OCI-M1 (cell line): Measurements from ENCODE around the gene SPG7.
A peak's percentile ranks its signal among the peaks of the same experiment; 100 is the strongest.
"Not testable (repeated sequence)": the region's sequence is repeated elsewhere in the genome, so short reads cannot be mapped to it uniquely, and the experiment has no call there.

Source experiments
- DNase-seq: peaks from one replicate; lab custom pipeline; 2025; lab: John Stamatoyannopoulos, UW

The SPG7 gene

DNA sequence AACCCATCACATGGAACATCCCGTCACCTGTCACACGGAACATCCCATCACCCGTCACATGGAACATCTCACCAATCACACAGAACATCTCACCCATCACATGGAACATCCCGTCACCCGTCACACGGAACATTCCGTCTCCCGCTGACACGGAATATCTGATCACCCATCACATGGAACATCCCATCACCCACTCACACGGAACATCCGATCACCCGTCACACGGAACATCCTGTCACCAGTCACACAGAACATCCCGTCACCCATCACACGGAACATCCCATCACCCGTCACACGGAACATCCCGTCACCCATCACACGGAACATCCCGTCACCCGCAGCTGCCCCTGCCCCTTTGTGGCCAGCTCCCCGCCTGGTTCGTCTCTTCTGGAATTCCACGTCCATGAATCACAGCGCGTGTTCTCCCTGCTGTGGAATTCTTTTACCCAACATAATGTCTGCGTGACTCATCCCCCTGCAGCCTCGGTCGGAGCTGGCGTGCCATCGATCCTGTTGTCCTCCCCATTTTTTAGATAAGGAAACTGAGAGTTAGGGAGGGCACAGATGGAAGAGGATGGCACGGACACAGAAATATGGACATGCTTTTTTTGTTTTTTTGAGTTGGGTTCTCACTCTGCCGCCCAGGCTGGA lies 73.0 kb downstream of the SPG7 start:
- no peak for DNase-seq

DNA sequence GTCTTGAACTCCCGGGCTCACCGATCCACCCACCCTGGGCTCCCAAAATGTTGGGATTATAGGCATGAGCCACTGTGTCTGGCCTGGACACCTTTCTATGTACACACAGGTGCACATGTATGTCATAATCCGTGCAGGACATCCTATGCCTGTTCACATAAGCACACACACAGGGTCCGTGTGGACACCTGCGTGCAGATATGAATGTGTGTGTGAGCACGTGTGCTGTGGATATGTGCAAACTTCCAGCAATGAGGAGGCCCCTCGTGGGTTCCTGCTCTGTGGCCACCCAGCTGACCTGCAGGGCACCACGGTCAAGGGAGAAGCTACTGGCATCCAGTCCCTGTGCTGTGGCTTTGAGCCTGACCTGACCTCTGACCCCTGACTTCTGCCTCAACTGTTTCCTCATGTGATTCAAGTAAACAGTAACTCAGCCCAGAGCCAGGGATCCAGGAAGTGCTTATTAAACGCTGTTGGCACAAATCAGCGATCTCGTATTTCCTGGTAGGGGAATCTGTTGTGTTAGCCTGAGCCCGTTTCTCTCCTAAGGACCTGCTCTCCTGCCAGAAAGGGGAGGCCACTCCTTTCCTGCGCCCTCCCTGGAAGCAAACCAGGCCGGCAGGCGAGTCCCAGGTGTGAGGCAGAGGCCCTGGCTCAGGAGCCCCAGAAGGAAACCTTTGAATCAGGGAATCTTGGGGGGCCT lies 73.8 kb downstream of the SPG7 start:
- DNase-seq: no peak

DNA sequence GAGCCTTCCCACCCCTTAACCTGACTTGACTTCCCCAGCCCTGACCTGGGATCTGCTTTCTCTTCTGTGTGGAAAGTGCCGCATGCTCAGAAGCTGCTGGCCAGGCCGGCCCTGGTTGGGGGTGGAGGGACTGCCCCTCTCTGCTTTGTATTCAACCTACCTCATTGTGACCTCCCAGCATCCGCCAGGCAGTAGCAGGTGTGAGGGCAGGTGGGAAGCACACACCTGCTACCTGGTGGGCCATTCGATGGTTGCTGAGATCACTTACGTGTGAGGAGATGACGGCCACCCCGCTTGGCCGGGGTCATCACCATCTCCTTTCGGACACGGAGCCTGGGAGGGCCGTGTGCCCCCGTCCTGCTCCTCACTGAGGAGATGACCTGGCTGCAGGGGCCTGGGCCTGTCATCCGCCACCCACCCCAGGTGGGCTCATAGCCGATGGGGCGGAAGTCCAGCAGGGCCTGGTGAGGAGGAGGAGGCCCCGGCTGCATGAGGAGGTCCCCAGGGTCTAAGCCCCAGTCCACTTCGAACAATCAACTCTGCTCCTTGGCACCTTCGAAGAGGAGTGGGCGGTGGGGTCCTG lies 74.5 kb downstream of the SPG7 start:
- DNase-seq: no peak

DNA sequence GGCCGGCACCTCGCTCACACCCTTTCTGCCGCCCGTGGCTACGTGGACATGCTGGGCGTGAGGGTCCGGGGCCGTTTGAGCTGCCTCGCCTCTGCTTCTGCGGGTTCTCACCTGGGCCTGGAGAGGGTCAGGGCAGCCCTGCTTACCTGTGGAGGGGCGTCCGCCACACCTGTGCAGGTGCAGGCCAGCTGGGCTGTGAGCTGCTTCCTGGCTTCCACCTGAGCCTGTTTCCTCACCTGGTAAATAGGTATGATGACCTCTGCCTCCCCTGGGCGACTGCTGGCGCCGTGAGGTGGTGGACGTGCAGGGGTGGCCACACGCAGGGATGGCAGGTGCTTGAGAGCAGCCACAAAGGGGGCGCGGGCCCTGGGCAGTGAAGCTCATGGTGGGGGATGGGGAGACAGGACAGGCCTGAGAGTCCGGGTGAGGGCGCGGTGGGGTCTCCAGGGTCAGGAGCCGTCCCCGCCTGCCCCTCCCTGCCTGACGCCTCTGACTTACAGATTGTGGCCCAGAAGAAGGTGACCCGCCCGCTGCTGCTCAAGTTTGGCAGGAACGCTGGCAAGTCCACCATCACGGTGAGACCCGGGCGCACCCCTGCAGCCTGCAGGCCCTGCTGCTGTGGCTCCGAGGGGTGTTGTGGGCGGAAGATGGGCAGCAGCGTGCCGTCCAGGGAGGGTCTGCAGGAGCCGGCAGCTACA lies 75.1 kb downstream of the SPG7 start:
- DNase-seq: no peak

DNA sequence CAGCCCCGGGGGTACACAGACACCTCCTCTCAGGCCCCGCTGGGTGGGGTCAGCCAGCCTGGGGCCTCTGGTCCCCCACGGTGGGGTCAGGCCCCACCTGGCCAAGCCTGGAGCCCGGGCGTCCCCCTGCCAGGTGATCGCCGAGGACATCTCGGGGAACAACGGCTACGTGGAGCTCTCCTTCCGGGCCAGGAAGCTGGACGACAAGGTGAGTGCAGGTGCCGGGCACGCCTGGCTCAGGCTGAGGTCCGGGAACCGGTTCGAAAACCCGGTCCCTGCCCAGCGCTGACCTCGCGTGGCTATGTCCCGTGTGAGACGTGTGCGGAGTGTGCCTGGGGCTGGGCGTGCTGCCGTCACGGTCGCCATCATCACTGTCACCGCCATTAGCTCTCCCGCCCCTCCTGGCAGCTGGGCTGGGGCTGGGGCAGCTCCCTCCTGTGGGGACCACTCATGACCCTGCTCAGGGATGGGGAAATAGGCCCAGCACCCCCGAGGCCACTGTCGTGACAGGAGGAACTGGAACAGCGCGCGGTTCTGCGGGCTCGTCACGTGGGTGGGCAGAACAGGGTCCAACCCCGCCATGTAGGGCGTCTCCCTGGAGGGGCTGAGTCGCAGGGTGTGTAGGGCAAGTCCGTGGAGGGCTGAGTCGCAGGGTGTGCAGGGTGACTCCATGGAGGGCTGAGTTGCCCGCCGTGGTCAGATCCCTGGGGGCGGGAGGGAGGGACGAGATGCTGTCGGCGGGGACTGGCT lies 75.9 kb downstream of the SPG7 start:
- no peak for DNase-seq

DNA sequence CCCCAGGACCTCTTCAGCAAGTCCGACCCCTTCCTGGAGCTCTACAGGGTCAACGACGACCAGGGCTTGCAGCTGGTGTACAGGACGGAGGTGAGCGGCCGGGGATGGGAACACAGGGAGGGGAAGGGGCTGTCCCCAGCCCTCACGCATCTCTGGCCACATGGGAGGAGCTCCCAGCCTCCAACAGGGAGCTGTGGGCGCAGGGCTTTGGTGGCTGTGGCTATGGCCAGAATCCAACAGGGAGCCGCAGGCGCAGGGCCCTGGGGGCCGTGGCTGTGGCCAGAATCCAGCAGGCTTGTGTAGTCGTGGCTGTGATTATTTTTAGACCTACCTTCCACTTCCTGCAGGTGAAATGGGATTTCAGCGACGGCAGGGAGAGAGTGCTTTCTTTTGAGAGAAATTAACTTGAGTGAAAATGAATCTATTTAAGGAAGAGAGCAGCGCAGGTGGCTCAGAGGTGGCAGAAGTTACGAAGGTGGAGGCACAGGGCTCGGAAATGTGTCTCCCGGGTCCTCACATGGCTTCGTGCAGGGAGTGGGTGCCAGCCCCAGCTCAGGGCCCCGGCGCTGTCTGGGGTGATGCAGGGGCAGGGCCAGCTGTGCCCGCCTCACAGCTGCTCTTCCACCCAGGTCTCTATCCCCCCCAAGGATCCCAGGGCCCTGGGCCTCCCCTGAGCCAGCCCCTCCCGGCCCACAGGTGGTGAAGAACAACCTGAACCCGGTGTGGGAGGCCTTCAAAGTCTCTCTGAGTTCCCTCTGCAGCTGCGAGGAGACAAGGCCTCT lies 76.8 kb downstream of the SPG7 start:
- DNase-seq: no peak

DNA sequence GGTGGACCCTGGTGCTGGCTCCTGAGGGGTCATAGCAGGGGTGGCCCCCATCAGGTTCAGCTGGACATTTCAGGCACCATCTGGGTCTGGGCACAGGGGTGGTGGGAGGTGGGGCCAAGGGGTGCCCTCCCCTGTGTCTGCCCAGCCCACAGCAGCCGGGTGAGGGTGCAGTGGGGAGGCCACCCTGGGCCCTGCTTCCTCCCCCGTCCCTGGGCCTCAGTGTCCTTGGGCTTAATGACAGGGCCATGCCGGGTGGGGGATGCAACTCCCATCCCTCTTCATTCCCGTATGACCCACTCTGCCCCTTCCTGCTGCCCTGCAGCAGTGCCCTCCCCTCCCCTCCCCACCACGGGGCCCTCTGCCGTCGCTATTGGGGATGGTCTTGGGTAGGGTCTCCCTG lies 78.0 kb downstream of the SPG7 start:
- DNase-seq: no peak

DNA sequence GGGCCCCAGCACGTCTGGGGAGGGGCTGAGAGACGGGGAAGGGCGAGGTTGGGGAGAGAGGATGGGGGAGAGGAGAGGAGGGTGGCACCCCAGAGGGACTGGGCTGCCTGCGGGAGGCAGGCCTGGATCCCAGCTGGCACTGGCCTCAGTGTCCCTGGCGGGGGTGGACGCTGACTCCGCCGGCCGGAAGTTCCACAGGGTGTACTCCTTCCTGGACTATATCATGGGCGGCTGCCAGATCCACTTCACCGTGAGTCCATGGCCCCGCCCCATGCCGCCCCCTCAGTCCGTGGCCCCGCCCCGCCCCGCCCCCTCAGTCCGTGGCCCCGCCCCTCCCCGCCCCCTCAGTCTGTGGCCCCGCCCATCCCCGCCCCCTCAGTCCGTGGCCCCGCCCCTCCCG lies 78.7 kb downstream of the SPG7 start:
- DNase-seq: no peak

DNA sequence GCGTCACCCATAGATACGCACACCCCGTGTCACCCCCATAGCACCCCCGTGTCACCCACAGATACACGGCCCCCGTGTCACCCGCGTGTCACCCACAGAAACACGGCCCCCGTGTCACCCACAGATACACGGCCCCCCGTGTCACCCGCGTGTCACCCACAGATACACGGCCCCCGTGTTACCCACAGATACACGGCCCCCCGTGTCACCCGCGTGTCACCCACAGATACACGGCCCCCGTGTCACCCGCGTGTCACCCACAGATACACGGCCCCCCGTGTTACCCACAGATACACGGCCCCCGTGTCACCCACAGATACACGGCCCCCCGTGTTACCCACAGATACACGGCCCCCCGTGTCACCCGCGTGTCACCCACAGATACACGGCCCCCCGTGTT lies 79.5 kb downstream of the SPG7 start:
- not testable (repeated sequence) for DNase-seq

DNA sequence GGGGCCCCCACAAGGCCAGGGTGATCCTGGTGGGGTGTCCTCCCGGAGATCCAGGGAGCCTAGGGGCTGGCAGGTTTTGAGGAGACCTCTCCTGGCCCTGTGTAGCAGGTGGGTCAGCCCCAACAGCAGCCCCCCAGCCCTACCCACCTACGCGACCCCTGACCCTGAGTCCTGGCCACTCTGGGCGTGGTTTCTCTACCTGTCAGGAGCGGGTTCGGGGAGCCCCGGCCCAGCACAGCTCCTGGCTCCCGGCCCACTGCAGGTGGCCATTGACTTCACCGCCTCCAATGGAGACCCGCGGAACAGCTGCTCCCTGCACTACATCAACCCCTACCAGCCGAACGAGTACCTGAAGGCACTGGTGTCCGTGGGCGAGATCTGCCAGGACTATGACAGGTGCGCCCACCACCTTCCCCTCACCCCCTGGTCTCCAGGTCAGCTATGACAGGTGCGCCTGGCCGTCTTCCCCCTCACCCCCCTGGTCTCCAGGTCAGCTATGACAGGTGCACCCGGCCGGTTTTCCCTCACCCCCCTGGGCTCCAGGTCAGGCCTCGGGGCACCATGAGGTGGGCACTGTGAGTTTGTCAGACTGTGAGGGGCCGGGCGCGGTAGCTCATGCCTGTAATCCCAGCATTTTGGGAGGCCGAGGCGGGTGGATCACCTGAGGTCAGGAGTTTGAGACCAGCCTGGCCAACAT lies 80.4 kb downstream of the SPG7 start:
- DNase-seq: no peak

DNA sequence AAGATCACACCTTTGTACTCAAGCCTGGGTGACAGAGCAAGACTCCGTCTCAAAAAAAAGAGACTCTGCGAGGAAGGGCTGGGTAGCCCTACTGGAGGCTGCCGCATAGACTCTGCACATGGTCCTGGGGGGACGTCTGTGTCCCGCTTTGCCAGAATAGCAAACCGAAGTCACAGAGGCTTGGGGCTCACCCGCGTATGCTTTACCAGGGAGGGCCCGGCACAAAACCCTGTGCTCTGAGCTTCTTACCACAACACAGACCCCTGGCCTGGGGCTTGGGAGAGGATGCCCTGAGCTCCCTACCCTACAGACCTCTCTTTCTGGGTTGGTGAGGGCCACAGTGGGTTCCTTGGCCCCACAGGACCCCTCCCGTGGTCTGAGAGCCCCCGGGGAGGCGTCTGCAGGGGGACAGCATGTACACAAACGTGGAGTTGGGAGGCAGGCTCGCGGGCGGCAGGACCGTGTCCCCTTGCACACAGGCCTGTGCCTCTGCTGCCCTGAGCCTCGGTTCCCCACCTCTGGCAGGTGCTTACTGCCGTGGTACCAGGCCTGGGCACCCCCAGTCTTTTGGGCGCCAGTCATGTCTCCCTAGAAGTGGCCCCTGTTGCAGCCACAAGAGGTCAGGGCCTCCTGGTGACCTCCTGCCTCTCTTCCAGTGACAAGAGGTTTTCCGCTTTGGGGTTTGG lies 81.2 kb downstream of the SPG7 start:
- DNase-seq: no peak

DNA sequence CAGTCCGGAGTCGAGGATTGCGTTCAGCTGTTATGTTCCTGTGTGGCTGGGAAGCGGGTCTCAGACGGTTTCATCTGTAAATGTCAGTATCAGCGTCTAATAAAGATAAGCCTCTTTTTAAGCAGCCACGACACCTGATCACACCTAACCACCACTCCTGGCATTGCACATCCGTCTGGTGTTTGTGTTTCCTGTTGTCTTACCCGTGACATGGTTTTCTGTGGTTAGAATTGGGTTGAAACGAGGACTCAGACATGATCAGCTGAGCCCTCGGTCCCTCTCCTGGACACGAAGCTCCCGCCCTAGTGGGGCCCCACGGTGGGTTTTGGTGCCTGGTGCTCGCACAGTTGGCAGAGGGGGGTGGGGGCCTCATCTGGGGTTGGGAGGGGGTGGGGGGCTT lies 85.6 kb downstream of the SPG7 start:
- no peak for DNase-seq

DNA sequence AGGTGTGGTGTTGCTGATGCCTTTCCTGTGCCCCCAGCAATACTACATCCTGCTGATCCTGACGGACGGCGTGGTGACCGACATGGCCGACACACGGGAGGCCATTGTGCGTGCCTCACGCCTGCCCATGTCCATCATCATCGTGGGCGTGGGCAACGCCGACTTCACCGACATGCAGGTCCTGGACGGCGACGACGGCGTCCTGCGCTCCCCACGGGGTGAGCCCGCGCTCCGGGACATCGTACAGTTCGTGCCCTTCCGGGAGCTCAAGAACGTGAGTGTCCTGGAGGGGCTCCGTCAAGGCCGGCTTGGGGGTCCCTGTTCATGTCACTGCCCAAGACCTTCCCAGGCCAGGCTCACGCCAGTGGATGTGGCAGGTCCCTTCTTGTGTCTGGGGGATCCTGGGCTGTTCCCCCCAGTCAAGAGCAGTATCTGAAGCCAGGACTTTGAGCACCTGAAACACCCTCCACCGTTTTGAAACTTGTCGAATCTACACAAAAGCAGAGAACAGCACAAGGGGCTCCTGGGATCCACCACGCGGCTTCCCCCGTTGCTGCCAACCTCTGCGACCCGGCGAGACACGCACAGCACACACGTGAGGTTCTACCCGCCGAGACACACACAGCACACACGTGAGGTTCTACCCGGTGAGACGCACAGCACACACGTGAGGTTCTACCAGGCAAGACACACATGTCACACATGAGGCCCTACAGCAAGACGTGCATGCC lies 87.3 kb downstream of the SPG7 start:
- DNase-seq: no peak

DNA sequence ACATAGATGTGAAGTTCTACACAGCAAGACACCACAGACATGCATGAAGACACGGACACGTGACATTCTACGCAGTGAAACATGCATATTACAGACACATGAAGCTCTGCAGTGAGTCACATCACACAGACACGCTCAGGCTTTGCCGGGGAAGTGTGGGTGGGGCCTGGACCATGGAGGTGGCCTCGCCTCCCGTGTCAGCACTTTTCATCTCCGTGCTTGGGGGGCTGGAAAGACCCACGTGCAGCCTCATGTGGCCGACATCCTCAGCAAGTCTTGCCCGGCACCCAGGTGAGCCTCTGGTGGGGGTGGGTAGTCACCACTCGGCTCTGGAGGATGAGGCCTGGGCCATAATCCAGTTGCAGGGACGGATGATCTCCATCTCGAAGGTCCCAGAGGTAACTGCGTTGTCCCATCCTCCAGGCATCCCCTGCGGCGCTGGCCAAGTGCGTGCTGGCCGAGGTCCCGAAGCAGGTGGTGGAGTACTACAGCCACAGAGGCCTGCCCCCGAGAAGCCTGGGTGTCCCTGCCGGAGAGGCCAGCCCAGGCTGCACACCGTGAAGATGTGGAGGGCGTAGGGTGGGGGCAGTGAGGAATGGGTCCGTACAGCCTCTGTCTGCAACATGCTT lies 88.0 kb downstream of the SPG7 start:
- DNase-seq: no peak

DNA sequence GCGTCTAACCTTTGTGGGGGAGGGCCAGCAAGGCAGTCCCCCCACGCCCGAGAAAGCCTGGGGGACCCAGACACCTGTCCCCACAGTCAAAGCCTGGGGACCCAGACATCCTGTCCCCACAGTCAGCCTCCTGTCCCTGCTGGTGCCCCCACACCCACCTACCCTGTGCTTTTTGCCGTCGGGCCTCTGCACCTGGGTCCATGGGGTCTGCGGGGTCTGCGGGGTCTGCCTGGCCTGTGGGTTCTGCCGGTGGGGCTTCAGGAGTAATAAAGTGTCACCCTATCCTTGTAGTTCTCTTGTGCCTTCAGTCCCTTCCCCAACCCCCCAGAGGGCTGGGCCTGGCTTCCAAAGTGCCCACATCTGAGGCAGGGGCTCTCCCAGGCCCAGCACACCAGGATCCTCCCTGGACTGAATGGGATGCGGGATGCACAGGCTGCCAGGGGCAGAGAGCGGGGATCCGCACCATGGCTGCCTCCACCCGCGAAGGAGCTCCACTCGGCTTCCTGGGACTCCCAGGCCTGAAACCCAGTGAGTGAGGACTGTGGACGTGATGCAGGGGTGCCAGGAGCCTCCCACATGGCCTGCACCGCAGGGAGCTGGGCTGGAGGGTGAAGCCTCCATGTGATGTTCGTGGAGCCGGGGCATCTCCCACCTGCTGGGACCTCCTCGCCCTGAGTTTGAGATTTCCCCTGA lies 88.9 kb downstream of the SPG7 start:
- DNase-seq: no peak

DNA sequence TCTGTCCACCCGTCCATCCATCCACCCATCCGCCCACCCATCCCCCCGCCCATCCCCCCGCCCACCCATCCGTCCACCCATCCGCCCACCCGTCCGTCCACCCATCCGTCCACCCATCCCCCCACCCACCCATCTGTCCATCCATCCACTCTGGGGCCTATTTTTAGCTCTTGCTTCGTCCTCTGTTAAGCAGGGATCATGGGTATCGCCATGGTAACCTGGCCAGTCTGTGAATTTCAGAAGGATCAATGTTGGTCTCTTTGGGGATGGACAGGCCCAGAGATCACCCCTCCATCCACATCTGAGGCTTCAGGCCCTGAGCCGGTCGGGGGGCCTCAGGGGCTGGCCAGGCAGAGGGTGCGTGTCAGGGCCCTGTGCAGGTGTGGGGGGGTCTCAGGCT lies 90.0 kb downstream of the SPG7 start:
- DNase-seq: peak; percentile 15

DNA sequence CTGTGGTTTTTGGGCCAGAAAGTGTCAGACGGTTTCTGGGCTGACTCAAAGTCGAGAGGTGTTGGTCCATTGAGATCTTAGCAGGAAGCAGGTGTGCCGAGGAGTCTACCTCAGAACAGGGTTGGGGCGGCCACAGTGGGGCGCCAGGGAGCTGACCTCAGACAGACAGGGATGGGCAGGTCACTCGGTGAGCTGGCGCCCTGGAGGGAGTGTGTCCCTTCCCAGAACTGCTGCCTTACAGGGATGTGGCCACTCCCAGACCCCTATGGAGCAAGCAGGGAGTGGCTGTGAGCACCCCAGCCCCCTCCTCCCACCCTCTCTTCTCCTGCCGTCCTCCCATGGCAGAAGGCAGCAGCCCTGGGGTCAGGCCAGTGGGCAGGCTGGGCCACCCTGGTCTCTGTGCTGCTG lies 91.3 kb downstream of the SPG7 start:
- DNase-seq: peak; percentile 46

DNA sequence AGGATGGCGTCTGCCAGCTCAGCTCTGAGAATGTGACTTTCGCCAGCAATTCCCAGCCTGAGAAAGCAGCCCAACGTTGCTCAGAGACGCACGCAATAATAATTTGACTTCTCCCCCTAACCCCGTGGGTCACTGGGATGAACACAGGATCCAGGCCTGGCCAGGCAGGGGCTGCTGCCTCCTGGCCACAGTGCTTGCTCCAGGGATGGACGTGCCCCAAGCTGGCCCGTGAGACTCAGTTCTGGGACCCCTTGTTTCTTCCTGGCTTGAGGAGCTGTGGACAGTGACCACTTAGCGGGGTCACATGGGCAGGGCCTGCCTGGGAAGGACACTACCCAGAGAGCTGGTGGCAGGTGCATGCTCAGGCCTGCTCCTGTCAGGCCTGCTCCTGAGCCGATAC lies 91.7 kb downstream of the SPG7 start:
- DNase-seq: no peak

DNA sequence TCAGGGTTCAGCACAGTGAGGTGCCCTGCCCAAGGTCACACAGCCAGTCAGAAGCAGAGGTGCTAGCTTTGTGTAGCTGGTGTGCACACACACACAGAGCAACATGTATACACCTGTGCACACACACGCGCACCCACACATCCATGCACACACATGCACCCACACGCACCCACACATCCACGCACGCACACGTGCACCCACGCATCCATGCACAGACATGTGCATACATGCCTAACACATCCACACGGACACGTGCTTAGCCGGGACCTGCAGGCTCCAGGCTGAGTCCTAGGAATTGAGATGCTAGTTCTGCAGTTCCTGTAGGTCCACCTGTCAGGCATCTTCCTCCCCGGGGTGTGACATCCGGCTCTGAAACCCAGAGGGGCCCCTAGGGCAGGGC lies 92.2 kb downstream of the SPG7 start:
- DNase-seq: no peak
